Measurements from ENCODE around the gene LTBP3.

- TF ChIP-seq ZBTB44 (tag by site-specific recombination; IDR thresholded peaks at IDR 0.05), result no peak; the same call in 1 of the 2 replicates
- no peak for TF ChIP-seq ZNF274 (IDR thresholded peaks at IDR 0.05; ENCODE audit: low read length)
- TF ChIP-seq ZNF274 (tag by site-specific recombination; IDR thresholded peaks at IDR 0.05; ENCODE audit: borderline replicate concordance), result no peak
- no peak for TF ChIP-seq ZNF514 (tag by site-specific recombination; IDR thresholded peaks at IDR 0.05)
- no peak for TF ChIP-seq ZNF24 (tag by site-specific recombination; IDR thresholded peaks at IDR 0.05)
- TF ChIP-seq CTCF (tag by site-specific recombination; IDR thresholded peaks at IDR 0.05), result no peak
Measured at GRCh38 chr11:65506772-65507505, 51.2 kb downstream of the LTBP3 start.

Data from HEK293 (cell line).